GM19351 (cell line): Measurements from ENCODE around the gene POLR2M.

ENCODE experiments used
- ATAC-seq: cut with Tn5 transposase; IDR thresholded peaks from one replicate; pipeline ENCODE4 v1.9.1; 2021; ENCODE audit warnings: mild to moderate bottlenecking, moderate library complexity; ENCODE audit not compliant: unreplicated experiment

Gene POLR2M

DNA sequence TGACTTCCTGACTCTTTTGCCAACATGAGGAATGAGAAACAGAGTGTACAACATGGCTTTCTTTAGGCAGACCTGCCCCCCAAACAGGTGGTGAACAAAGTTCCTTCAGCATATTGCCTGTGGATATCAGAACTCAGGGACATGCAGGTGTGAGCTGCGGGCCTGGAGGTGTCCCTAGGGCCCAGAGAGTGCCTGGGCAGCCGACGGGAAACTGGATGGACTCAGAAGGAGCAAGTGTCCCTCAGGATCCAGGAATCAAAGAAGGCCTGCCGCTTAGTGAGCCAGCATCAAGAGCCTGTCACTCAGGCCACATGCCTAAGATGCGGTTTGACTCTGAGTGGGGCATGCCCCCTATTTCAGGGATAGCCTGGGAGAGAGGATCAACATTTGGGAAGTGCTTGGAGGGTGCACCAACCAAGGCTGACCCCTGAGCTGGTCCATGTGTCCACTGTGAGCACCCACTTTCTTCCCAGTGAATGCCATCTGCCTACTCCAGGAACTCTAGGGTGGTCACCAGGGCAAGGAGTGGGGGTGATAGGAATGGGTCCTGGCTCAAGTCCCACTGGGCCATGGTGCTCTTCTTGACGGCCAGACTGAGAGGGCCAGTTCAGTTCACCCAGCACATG lies 16.1 kb upstream of the POLR2M start:
- ATAC-seq, result no peak

DNA sequence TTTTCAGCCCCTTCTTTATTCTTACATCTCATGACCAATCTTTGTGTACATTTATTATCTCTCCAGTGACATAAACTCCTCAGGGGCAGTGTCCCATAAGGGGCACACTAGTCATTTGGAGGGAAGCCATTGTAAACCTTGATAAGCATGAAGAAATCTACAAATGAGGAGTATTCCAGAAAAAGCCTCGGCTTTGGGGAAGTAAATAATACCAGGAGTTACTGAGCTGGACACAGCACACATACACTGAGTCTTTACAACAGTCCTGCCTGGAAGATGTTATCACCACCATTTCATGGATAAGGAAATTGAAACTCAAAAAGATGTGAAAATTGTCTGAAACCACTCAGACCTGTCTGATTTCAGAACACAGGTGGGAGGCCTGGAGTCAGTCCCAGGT lies 15.4 kb upstream of the POLR2M start:
- ATAC-seq, result no peak

DNA sequence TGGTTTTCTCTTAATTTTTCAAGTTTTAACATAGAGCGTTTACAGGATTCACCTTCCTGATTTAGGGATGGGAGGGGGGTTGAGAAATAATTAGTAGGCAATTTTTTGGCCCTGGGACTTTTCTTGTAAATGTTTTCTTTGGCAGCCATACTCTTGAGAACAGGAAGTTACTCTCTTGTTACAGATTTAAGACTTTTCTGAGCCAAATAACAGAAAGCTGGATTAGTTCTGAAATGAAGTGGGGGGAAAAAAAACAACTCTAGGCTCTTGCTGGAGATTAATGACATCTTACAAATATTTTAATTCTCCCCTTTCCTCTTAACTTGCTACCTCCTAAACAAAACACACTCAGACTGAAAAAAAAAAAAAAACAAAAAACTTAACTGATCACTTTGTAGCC lies 13.8 kb upstream of the POLR2M start:
- no peak for ATAC-seq

GRCh38 chr15:57694279-57694678 lies 12.2 kb upstream of the POLR2M start:
- ATAC-seq, result no peak

DNA sequence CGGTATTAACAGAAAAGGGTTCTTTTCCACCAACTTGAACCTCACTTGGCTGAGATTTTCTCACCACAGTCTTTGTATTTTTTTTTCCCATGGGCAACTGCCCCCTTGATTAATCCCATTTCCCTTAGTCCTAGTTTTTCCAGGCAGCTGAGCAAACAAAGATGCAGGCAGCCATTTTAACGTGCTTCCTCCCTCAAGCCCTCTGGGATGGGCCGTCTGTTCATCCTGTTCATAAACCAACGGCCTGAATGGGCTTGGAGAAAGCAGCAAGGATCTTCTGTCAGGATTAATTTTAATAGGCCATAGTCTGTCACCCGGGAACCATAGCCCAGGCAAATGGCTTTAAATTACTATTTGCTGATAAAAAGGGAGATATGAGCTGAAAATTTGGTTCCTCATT lies 10.4 kb upstream of the POLR2M start:
- ATAC-seq, result no peak

DNA sequence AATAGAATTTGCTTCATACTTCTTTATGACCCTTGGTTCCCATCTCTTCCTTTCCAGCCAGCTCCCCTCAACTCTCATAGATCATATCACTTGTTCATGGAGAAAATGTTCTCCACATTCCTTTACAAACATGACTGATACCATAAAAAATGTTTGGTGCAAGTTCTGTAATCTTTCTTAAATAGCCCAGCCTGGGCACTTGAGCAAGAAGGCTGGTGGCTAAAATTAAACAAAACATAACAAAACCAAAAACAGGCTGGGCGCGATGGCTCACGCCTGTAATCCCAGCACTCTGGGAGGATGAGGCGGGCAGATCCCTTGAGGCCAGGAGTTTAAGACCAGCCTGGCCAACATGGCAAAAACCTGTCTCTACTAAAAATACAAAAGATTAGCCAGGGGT lies 8.9 kb upstream of the POLR2M start:
- no peak for ATAC-seq

DNA sequence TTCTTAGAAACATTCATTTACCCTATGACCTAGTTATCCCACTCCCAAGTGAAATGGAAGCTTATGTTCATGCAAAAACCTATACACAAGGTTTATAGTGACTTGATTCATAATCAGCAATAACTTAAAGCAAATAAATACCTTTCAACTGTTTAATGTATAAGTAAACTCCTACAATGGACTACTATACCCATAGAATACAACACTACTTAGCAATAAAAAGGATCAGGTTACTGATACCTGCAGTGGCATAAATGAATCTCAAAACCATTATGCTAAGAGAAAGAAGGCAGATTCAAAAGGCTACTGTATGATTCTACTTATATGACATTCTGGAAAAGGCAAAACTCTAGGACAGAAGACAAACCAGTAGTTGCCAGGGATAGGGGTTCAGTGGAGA lies 8.3 kb upstream of the POLR2M start:
- no peak for ATAC-seq

DNA sequence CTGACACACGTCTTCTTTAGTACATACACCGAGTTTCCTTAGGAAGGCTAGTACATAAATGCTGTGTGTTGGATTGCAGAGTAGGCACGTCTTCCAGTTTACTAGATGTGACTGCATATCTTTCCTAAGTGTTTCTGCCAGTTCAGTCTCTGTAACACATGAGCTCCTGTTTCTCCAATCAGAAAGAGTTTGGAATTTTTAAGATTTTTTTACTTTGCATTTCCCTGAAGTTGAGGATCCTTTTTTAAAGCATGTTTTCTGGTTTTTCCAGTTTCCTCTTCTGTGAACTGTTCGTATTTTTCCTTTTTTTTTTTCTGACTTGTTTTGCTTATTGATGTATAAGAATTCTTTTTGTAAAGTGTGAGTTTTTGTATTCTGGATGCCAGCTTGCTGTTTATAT lies 7.5 kb upstream of the POLR2M start:
- no peak for ATAC-seq

GRCh38 chr15:57703387-57703786 lies 3.1 kb upstream of the POLR2M start:
- ATAC-seq, result no peak

DNA sequence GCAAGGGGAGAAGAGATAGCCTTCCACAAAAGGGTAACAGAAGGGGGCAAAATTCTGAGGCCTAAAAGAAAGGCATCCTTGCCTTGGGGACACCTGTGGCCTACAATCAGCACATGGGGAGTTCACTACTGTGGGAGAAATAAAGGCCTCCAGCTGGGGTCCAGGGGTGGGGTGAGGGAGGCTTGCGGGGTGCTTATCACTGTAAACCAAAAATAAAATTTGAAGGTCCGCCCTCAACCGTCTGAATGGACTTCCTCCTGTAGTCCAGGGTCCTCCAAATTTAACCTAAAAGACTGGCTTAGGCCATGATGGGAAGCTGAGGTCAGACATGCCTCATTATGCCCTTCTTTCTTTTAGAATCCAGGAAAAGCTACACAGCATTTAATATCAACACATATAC lies 2.1 kb upstream of the POLR2M start:
- ATAC-seq, result no peak

DNA sequence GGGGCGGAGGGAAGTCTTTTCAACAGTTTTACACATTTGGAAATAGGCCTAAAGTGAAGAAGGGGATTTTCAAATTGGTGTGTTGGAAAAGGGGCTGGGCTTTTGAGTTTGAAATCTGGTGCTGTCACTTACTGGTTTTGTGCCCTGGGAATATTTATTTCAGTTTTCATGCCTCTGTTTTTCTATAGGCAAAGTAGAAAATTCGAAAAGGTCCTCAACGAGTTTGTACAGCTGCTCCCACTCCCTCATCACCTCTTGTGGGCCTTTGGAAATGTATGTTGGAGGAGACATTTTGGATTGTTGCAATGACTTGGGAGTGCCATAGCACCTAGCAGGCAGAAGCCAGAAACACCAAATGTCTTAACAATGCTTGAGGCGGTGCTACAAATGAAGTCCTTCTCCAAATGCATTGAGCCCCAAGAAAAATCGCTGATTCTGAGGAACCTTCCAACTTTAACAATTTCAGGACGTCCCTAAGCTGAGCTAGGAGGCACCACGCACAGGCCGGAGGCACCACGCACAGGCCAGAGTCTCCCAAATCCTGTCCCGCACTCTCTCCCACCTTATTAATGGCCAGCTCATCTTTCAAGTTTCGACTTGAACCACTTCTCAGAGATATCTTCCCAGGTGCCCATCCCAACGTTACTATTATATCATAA lies 639 bp upstream of the POLR2M start:
- no peak for ATAC-seq

DNA sequence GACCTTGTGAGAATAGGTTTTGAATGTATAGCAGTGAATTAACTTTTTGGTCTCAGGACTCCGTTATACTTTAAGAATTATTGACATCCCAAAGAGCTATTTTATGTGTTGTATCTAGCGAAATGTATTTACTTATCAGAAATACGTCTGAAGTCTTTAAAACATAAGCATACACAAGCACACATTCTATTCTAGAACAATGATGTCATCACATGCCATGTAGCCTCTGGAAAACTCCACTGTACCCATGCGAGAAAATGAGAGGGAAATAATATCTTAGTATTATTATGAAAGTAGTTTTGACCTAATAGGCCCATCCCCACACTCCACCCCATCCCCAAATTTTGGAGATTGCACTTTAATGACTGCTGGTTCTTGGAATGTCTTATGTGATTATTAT lies 1.5 kb downstream of the POLR2M start:
- no peak for ATAC-seq

DNA sequence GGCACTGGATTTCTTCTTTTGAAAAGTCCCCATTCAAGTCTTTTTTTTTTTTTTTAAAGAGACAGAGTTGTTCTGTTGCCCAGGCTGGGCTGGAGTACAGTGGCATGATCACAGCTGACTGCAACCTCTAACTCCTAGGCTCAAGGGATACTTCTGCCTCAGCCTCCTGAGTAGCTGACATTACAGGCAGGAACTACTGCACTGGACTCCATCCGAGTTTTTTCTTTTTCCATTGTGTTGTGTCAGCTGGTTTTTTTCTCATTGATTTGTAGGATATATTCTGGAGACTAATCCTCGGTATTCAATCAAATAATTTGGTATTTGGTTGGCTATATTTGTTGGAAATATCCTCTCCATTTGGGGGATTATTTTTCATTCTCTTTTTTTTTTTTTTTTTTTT lies 11.8 kb downstream of the POLR2M start:
- ATAC-seq, result no peak

- ATAC-seq, result no peak
These were observed 14.4 kb downstream of the POLR2M start for GRCh38 chr15:57720867-57721266.

- ATAC-seq, result no peak
These were observed 19.9 kb downstream of the POLR2M start for GRCh38 chr15:57726411-57726810.

- no peak for ATAC-seq
These were observed 20.5 kb downstream of the POLR2M start for GRCh38 chr15:57727031-57727430.

DNA sequence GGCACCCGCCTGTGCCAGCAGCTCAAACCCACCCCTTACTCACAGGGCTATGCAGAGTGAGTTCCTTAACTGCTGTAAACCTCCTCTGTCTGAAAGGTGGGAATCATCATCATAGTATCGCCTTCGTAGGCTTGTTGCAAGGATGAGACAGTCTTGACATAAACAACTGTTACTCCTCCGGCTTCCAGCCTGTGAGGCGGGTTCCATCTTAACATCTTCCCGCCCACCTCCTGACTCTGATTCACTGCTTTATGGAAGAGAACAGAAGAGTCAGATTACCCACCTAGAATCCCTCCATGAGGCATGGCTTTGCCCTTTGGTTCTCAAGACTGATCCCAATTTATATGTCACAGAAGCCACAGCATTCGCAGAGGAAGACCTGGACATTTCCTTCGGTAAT lies 21.9 kb downstream of the POLR2M start:
- ATAC-seq, result no peak

GRCh38 chr15:57730876-57731275 lies 24.4 kb downstream of the POLR2M start:
- ATAC-seq, result no peak

- no peak for ATAC-seq
These were observed 25.1 kb downstream of the POLR2M start for GRCh38 chr15:57731530-57732103.

DNA sequence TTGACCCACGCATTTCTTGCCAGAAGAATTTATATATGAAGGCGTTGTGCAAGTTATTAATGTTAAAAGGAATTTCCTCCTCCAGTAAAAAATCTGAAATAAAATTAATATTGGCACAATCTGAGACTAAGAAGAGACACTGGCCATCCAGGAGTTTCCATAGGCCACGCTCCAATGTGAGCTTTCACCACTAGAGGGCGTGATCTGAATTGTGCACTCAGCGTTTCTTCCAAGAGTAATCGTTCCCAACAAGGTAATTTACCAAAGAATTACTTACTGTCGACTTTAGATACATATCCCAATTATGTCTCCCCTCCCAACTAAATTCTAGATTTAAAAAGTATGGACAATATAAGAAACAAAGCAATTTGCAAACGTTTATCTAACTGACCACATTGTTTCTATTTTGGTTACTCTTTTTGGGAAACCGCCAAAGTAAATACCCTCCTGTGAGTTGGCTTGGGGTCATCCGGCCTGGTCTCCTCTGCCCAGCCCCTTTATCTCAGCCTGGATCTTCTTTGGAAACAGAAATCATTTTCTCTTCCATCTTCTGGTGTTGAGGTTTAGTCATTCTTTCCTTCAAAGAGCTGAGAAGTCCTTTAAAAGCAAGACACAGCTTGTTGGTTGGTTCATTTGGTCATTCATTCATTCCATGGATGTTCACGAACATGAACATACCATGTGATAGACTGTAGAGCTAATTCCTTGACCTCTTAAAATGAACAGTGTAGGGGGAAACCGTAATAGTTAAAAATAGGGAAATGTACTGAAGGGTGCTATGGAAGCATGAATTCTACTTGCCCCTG lies 26.2 kb downstream of the POLR2M start:
- ATAC-seq, result no peak

DNA sequence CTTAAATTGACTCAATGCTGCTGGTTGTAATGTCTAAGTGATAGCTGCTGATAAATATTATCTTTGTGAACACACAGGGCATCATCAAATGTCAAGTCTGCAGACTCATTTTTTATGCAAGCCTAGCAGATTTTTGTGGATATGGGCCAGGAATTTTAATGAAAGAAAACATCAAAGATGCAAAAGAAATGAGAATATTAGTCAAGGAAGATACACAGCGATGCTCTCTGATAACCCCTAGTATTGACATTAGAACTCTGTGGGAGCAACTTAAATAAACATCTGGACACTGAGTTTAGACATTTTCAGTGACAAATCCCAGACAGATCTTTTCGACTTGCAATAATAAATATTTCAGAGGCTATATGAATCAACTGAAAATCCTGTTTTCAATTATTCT lies 28.3 kb downstream of the POLR2M start:
- ATAC-seq, result no peak

DNA sequence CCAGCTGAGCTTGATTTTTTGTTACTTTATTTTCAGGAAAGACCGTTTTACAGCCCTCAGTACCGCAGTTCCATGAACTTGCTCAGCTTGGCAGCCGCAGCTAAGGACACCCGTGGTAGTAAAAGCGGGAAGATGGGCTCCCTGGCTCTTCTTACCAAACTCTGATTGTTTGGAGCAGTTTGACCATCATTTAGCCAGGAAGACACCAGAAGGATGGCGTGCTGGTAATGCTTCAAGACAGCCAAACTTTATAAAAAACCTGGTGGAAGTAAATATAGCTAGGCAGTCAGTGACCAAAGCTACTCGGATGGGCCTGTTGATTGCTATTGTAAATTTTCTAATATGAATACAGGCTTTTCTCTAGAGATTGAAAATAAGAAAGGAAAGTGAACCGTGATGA lies 28.9 kb downstream of the POLR2M start:
- ATAC-seq, result no peak
